WI38 (cell line): ENCODE results near the gene CLIP1.
"Not testable (repeated sequence)": the region's sequence is repeated elsewhere in the genome, so short reads cannot be mapped to it uniquely, and the experiment has no call there.

Experiments
- H3K4me3 ChIP-seq: 2 replicates; pipeline ENCODE4 v1.5.1; 2011; ENCODE audit warnings: low read depth, mild to moderate bottlenecking, control low read depth, low read length
- TF ChIP-seq, protein P1 (sequence below): IDR thresholded peaks from 2 replicates; pipeline ENCODE4 v1.5.1; 2012; ENCODE audit warnings: low read depth, mild to moderate bottlenecking, control low read depth, low read length

Gene CLIP1

DNA sequence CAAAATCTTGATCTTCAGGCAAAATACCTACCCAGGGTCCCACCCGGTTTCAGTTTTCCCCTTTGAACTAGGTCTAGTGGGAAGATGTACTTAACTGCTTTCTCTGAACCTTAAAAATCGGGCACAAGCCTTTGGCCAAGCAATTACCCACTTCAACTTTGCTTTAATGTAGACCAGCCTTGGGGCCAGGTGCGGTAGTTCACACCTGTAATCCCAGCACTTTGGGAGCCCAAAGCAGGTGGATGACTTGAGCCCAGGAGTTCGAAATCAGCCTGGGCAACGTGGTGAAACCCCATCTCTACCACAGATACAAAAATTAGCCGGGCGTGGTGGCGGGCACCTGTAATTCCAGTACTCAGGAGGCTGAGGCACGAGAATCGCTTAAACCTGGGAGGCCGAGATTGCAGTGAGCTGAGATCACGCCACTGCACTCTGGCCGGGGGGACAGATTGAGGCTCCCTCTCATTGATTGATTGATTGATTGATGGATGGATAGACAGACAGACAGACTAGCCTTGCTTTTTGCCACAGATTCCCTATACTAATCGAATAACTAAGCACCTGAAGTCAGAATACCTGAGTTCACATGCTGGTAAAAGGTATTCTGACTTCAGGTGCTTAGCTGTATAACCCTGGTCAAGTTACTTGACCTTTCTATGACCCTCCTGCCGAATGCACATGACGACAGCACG, 1.9 kb downstream of the CLIP1 start:
- TF ChIP-seq, protein P1, sequence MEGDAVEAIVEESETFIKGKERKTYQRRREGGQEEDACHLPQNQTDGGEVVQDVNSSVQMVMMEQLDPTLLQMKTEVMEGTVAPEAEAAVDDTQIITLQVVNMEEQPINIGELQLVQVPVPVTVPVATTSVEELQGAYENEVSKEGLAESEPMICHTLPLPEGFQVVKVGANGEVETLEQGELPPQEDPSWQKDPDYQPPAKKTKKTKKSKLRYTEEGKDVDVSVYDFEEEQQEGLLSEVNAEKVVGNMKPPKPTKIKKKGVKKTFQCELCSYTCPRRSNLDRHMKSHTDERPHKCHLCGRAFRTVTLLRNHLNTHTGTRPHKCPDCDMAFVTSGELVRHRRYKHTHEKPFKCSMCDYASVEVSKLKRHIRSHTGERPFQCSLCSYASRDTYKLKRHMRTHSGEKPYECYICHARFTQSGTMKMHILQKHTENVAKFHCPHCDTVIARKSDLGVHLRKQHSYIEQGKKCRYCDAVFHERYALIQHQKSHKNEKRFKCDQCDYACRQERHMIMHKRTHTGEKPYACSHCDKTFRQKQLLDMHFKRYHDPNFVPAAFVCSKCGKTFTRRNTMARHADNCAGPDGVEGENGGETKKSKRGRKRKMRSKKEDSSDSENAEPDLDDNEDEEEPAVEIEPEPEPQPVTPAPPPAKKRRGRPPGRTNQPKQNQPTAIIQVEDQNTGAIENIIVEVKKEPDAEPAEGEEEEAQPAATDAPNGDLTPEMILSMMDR = no peak
- H3K4me3 ChIP-seq = peak overlapping the region; percentile 92

GRCh38 chr12:122419094-122419493, 3.4 kb downstream of the CLIP1 start:
- H3K4me3 ChIP-seq = not testable (repeated sequence)

- not testable (repeated sequence) for H3K4me3 ChIP-seq
These were observed 6.8 kb downstream of the CLIP1 start for GRCh38 chr12:122415665-122416064.

DNA sequence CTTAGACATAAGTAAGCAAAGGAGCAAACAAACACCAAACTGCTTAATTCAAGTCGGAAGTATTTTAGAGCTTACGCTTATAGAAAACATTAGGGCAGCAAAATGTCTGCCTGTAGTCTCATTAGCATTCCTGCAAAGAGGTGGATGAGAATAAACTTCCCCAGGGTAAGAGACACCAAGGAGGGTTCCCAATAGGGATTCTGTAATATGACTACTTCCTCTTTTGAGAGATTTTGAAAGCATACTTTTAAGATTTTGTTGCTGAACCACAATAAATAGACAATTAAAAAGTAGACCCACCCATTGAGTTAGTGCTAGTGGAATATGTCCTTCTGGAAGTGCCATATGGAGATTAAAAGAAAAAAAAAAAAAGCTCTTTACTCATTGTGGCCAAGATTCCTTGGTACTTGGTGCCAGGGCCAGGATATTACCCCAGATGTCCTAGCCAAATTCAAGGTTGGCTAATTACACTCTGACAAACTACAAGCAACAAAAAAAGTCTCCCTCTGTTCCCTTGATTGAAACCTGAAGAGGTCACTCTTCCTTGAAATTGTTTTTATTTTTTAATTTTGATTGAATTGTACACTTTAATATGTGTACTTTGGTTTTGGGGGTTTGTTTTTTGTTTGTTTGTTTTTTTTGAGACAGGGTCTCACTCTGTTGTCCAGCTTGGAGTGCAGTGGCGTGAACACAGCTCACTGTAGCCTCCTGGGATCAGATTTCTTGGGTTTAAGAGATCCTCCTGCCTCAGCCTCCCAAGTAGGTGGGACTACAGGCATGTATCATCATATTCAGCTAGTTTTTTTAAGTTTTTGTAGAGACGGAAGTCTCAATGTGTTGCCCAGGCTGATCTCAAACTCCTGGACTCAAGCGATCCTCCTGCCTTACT, 8.7 kb downstream of the CLIP1 start:
- no peak overlapping the region for H3K4me3 ChIP-seq
- TF ChIP-seq, protein P1 = no peak

- TF ChIP-seq, protein P1 = no peak
- no peak overlapping the region for H3K4me3 ChIP-seq
These were observed 9.5 kb downstream of the CLIP1 start for GRCh38 chr12:122412851-122413433.

- H3K4me3 ChIP-seq = no peak overlapping the region
- TF ChIP-seq, protein P1 = no peak
These were observed 10.9 kb downstream of the CLIP1 start for GRCh38 chr12:122411537-122411936.

DNA sequence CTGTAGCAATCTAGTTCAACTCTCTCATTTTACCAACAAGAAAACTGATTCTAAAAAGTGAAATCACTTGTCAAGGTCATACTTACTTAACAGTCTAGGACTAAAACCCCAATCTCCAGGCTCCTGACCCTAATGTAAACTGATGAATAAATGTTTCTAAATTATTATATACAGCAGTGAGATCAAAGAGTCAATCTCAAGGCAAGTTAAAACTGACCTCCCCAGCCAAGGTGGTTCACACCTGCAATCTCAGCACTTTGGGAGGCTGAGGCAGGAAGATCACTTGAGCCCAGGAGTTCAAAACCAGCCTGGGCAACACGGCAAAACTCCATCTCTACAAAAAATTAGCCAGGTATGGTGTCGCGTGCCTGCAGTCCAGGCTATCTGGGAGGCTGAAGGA, 15.3 kb downstream of the CLIP1 start:
- no peak overlapping the region for H3K4me3 ChIP-seq
- TF ChIP-seq, protein P1 = no peak

DNA sequence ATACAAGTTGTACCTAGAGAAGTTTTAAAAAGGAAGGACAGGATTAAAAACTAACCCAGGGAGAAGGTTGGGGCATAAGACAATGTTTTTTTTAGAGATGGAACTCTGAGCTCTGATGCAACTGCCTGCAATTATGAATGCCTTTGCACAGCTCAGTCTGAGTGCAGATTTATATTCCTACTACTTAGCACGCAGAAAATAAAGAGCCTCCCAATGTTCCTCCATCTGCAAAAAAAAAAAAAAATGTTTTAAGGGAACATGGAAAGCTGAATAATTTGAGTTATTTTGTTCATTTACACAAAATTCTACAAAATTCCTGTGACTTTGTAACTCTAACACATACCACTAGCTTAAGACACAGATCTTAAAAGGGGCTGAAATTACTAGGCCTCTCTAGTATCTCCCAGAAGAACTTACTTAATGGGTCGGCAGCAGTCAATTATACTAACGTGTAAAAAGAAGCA, 15.7 kb downstream of the CLIP1 start:
- no peak overlapping the region for H3K4me3 ChIP-seq

More for the DNA sequence above, 15.7 kb downstream of the CLIP1 start:
- TF ChIP-seq, protein P1 = no peak
